GM10847 (cell line): ENCODE measurements around the gene MRPS9.

Source experiments
- POLR2A ChIP-seq: IDR thresholded peaks from 2 replicates; pipeline ENCODE4 v1.6.1; 2011; ENCODE audit not compliant: insufficient read length; ENCODE audit errors: extremely low read depth

Gene MRPS9

GRCh38 chr2:105070010-105070865 is 32.4 kb downstream of the MRPS9 start:
- no peak for TF ChIP-seq POLR2A

- TF ChIP-seq POLR2A: no peak
These were observed 33.5 kb downstream of the MRPS9 start for GRCh38 chr2:105071379-105071778.

GRCh38 chr2:105072039-105072438 is 34.2 kb downstream of the MRPS9 start:
- no peak for TF ChIP-seq POLR2A

GRCh38 chr2:105073591-105073990 is 35.7 kb downstream of the MRPS9 start:
- TF ChIP-seq POLR2A: no peak

- TF ChIP-seq POLR2A: no peak
These were observed 38.3 kb downstream of the MRPS9 start for GRCh38 chr2:105076121-105076520.

GRCh38 chr2:105078906-105079495 is 41.1 kb downstream of the MRPS9 start:
- TF ChIP-seq POLR2A: no peak

GRCh38 chr2:105080461-105080860 is 42.6 kb downstream of the MRPS9 start:
- no peak for TF ChIP-seq POLR2A

GRCh38 chr2:105081006-105081601 is 43.2 kb downstream of the MRPS9 start:
- TF ChIP-seq POLR2A: no peak

- TF ChIP-seq POLR2A: no peak
These were observed 44.2 kb downstream of the MRPS9 start for GRCh38 chr2:105082107-105082506.

GRCh38 chr2:105085525-105085924 is 47.7 kb downstream of the MRPS9 start:
- no peak for TF ChIP-seq POLR2A

GRCh38 chr2:105087273-105087672 is 49.4 kb downstream of the MRPS9 start:
- no peak for TF ChIP-seq POLR2A

- no peak for TF ChIP-seq POLR2A
These were observed 52.2 kb downstream of the MRPS9 start for GRCh38 chr2:105090091-105090490.

GRCh38 chr2:105092797-105093196 is 54.9 kb downstream of the MRPS9 start:
- TF ChIP-seq POLR2A: no peak

GRCh38 chr2:105099153-105099552 is 61.3 kb downstream of the MRPS9 start:
- TF ChIP-seq POLR2A: no peak

GRCh38 chr2:105100046-105100840 is 62.4 kb downstream of the MRPS9 start:
- TF ChIP-seq POLR2A: no peak

- no peak for TF ChIP-seq POLR2A
These were observed 64.1 kb downstream of the MRPS9 start for GRCh38 chr2:105102001-105102400.

- no peak for TF ChIP-seq POLR2A
These were observed 65.1 kb downstream of the MRPS9 start for GRCh38 chr2:105102963-105103421.
